ENCODE measurements around the gene SERPINA10.

SERPINA10 gene

GRCh38 chr14:94334872-94335271, 41.8 kb upstream of the SERPINA10 start:
- Histone ChIP-seq H3K27me3 (ENCODE audit: insufficient read depth, poor library complexity, severe bottlenecking) (peaks cover 2% of the 10 kb centered on the region), H3K27ac (replicated peaks) (no peak overlapping the region), H3K4me3 (replicated peaks; ENCODE audit: insufficient read depth, low read length) (no peak overlapping the region)
- no peak for DNase-seq (ENCODE audit: low read depth in 1 of 2, low spot score in 1 of 2)
- no peak for TF ChIP-seq SPI1 (IDR thresholded peaks at IDR 0.05; ENCODE audit: borderline replicate concordance, low read depth)

GRCh38 chr14:94332587-94332986, 39.5 kb upstream of the SERPINA10 start:
- Histone ChIP-seq H3K27ac (replicated peaks) (no peak overlapping the region), H3K27me3 (ENCODE audit: insufficient read depth, poor library complexity, severe bottlenecking) (peaks cover 2% of the 10 kb centered on the region), H3K4me3 (replicated peaks; ENCODE audit: insufficient read depth, low read length) (no peak overlapping the region)
- no peak for DNase-seq (ENCODE audit: low read depth in 1 of 2, low spot score in 1 of 2)
- no peak for TF ChIP-seq POLR2AphosphoS5 (IDR thresholded peaks at IDR 0.05; ENCODE audit: low read depth)
- no peak for TF ChIP-seq GABPA (IDR thresholded peaks at IDR 0.05; ENCODE audit: low read depth)
- no peak for TF ChIP-seq SPI1 (IDR thresholded peaks at IDR 0.05; ENCODE audit: borderline replicate concordance, low read depth)
- TF ChIP-seq CTCF (IDR thresholded peaks at IDR 0.05; ENCODE audit: insufficient read depth, low read length): no peak
- no peak for TF ChIP-seq REST (IDR thresholded peaks at IDR 0.05; ENCODE audit: insufficient replicate concordance, low read depth)

GRCh38 chr14:94332063-94332583, 39.1 kb upstream of the SERPINA10 start:
- no peak for DNase-seq (ENCODE audit: low read depth in 1 of 2, low spot score in 1 of 2)
- H3K27ac ChIP-seq (replicated peaks): no peak overlapping the region
- TF ChIP-seq GABPA (IDR thresholded peaks at IDR 0.05; ENCODE audit: low read depth): no peak
- TF ChIP-seq SPI1 (IDR thresholded peaks at IDR 0.05; ENCODE audit: borderline replicate concordance, low read depth): no peak
- no peak for TF ChIP-seq CTCF (IDR thresholded peaks at IDR 0.05; ENCODE audit: insufficient read depth, low read length)
- TF ChIP-seq POLR2AphosphoS5 (IDR thresholded peaks at IDR 0.05; ENCODE audit: low read depth): no peak
- TF ChIP-seq REST (IDR thresholded peaks at IDR 0.05; ENCODE audit: insufficient replicate concordance, low read depth): no peak
- no peak overlapping the region for H3K4me3 ChIP-seq (replicated peaks; ENCODE audit: insufficient read depth, low read length)
- H3K27me3 ChIP-seq (ENCODE audit: insufficient read depth, poor library complexity, severe bottlenecking): peaks cover 2% of the 10 kb centered on the region

- H3K27ac ChIP-seq (replicated peaks): no peak overlapping the region
- peaks cover 2% of the 10 kb centered on the region for H3K27me3 ChIP-seq (ENCODE audit: insufficient read depth, poor library complexity, severe bottlenecking)
- H3K4me3 ChIP-seq (replicated peaks; ENCODE audit: insufficient read depth, low read length): no peak overlapping the region
- no peak for DNase-seq (ENCODE audit: low read depth in 1 of 2, low spot score in 1 of 2)
- TF ChIP-seq CTCF (IDR thresholded peaks at IDR 0.05; ENCODE audit: insufficient read depth, low read length) (no peak), REST (IDR thresholded peaks at IDR 0.05; ENCODE audit: insufficient replicate concordance, low read depth) (no peak), SPI1 (IDR thresholded peaks at IDR 0.05; ENCODE audit: borderline replicate concordance, low read depth) (no peak), GABPA (IDR thresholded peaks at IDR 0.05; ENCODE audit: low read depth) (no peak), POLR2AphosphoS5 (IDR thresholded peaks at IDR 0.05; ENCODE audit: low read depth) (no peak)
These were observed 38.4 kb upstream of the SERPINA10 start for GRCh38 chr14:94331462-94331861.

Data from HL-60 (cell line).